GM18498 (cell line): ENCODE measurements around the gene EMSY.
"Not testable (repeated sequence)": the region's sequence is repeated elsewhere in the genome, so short reads cannot be mapped to it uniquely, and the experiment has no call there.

Experiments
- ATAC-seq: cut with Tn5 transposase; IDR thresholded peaks from one replicate; pipeline ENCODE4 v1.9.1; 2021; ENCODE audit warnings: mild to moderate bottlenecking, moderate library complexity; ENCODE audit not compliant: unreplicated experiment

The EMSY gene, protein sequence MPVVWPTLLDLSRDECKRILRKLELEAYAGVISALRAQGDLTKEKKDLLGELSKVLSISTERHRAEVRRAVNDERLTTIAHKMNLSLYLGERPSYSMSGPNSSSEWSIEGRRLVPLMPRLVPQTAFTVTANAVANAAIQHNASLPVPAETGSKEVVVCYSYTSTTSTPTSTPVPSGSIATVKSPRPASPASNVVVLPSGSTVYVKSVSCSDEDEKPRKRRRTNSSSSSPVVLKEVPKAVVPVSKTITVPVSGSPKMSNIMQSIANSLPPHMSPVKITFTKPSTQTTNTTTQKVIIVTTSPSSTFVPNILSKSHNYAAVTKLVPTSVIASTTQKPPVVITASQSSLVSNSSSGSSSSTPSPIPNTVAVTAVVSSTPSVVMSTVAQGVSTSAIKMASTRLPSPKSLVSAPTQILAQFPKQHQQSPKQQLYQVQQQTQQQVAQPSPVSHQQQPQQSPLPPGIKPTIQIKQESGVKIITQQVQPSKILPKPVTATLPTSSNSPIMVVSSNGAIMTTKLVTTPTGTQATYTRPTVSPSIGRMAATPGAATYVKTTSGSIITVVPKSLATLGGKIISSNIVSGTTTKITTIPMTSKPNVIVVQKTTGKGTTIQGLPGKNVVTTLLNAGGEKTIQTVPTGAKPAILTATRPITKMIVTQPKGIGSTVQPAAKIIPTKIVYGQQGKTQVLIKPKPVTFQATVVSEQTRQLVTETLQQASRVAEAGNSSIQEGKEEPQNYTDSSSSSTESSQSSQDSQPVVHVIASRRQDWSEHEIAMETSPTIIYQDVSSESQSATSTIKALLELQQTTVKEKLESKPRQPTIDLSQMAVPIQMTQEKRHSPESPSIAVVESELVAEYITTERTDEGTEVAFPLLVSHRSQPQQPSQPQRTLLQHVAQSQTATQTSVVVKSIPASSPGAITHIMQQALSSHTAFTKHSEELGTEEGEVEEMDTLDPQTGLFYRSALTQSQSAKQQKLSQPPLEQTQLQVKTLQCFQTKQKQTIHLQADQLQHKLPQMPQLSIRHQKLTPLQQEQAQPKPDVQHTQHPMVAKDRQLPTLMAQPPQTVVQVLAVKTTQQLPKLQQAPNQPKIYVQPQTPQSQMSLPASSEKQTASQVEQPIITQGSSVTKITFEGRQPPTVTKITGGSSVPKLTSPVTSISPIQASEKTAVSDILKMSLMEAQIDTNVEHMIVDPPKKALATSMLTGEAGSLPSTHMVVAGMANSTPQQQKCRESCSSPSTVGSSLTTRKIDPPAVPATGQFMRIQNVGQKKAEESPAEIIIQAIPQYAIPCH (N-terminal part only)

DNA sequence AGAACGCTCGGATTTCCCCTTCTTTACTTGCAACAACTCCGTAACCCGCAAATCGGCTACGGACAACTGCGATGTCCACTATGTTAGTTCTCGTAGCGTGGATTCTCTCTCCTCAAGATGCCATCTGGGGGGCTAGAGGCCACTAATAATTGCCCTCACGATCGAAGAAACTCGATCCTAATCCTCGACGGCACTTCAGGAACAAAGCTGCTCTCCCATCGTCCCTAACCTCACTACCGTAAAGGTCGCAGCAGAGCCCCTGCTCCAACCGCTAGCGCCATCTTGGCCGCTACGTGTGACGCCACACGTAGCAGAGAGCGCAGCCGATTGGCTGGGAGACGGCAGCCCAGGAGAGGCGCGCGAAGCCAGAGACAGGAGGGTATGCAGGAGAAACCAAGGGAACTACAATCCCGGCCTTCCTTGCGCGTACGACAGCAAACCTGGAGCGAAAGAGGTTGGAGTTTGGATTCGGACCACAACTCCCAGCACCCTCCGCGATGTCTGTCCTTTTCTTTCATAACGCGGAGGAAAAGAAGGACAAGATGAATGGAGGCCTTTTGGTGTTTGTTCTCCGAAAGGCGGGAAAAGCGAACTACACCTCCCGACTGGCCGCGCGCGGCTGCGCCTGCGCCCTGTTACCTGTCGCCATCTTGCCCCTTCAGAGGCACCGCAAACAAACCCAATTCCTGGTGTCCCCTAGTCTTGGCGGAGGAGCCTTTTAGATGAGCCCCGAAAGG is at the start of gene EMSY:
Gene EMSY (plus strand): TSS at position 635 of the 737 bp plus-strand sequence. CDS start 1,921 bp downstream, outside the sequence.
- peak; percentile 94 for ATAC-seq

DNA sequence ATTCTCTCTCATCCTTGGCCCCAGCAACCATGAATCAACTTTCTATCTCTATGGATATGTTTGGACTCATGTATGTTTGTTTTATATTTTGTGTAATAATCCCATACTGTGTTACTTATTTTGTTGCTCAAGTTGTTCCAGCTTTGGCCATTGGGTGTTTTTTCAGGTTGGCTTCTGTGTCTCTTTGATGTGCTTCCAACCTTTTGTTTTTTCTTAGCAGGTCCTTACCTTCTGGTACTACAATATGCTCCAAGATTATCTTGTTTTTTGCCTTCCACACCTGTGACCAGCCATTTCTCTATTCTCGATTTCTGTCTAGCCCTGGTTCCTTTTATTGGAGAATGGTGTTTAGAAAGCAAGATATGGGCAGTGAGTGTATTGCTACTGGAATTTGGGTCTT is 49.5 kb upstream of the EMSY start:
- no peak for ATAC-seq

DNA sequence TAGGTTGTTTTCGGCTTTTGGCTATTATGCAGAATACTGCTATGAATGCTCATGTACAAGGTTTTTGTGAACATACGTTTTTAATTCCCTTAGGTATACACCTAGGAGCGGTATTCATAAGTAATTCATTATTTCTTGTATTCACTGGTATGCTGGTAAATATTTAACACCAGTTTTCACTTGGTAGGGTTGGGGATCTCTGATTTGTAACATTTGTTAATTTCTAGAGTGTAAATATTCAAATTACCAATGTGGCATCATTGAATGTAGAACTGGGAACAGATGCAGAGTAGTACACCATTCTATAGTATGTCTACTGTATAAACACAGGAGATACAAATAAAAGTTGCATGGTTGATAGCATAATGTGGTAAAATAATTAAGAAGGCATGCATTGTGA is 47.4 kb upstream of the EMSY start:
- no peak for ATAC-seq

DNA sequence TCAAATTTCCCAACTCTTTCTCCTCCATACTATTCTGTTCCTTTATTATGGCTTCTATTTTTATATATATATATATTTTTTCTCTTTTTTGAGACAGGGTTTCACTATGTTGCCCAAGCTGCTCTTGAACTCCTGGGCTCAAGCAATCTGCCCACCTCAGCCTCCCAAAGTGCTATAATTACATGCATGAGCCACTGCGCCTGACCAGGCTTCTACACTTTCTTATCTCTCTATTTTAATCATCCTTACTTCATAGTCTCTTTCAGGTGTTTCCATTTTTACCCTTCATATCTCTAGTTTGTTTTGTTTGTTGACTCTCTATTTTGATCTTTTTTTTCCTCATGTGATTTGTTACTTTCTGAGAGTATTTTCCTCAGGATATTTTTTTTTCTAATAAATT is 43.9 kb upstream of the EMSY start:
- no peak for ATAC-seq

DNA sequence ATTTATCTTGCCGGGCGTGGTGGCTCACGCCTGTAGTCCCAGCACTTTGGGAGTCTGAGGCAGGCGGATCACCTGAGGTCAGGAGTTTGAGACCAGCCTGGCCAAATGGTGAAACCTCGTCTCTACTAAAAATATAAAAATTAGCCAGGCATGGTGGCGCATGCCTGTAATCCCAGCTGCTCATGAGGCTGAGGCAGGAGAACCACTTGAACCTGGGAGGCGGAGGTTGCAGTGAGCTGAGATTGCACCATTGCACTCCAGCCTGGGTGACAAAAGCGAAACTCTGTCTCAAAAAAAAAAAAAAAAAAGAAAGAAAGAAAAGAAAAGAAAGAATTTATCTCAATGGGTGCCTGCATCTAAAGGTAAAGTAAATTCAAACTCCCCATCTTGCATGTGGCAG is 43.3 kb upstream of the EMSY start:
- ATAC-seq, result not testable (repeated sequence)

DNA sequence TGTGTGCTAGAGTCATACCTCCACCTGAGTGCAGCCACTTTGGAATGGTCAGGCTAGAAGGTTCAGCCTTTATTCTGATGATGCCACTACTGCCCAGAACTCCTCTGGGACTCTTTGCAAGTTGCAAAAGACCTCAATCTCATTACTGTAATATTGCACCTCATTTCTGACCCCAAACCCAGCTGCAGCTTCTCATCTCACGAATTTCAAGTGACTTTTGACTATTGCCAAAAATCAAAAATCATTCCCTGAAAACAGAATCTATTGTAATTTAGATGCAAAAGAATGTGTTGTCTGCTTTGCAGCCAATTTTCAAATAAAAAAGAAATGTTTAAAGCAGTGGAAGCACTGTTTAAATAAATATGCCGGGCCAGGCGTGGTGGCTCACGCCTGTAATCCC is 38.5 kb upstream of the EMSY start:
- ATAC-seq, result no peak

DNA sequence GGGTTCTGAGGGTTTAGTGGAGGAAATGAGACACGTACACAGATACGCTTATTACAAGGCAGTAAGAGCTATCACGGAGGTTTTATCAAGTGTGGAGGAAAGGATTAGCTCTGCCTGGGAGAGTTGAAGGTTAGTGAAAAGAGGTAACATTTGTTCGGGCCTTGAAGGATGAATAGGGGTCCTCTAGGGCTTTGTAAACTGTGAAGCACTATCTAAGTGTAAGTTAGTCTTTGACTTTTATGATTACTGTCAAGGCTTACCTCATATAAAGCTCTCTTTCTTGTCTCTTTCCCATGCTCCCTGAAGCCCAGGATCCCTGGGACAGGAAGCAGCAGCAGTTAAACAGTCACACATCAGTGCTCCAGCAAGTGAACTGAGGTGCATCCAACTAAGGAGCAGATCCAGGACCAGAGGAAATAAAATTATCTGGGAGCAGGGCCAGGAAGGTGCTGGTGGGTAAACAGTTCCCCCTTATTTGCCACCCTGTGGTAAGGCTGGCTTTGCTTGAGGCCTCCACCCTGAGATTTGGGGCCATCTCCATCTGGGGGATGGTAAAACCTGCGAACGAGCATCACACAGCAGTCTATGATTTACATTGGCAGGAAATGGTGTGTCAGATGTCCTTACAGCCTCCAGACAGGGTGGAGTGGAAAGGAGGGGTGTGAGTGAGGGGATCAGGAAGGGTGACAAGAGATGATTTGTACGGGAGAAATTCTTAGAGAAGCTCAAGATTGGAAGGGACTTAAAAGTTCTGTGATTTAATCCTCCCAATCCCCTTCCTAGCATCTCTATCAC is 36.5 kb upstream of the EMSY start:
- ATAC-seq, result no peak

DNA sequence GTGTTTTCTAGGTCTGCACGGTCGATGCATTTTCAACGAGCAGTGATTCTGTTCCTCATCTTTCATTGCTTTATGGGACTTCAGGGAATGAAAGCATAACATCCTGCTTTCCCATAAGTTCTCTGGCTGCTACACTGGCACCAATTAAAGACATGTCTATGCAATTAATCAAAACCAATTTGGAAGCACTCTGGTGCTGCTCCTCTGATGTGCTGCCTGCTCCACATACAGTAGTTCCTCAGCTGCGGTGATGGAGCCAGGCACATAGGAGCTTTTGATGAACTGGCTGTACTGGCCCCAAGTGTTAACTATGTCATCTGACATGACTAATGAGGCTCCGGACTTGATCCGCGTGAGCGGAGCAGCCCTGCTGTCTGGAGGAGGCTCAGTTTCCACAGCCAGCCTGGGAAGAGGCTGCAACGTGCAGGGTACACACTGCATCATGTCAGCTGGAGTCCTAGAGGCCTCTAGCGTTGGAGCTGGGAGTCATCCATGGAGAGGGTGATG is 33.9 kb upstream of the EMSY start:
- no peak for ATAC-seq

DNA sequence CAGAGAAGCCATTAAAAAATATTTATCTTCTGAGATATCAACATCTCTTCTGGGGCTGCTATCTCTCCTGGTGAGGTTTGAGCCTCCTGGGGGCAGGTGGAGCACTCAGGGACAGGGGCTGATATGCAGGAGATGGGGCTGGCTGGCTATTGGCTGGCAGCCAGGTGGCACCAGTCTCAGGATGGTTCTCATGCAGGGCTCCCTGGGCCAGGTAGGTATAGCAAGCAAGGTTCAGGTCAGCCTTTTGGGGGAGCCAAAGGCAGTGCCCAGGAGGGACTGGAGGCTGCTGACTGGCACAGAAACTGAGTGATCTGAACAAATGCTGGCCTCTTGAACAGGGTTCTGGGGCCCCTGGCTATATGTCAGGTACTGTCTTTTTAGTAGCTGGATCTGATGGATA is 29.7 kb upstream of the EMSY start:
- no peak for ATAC-seq

DNA sequence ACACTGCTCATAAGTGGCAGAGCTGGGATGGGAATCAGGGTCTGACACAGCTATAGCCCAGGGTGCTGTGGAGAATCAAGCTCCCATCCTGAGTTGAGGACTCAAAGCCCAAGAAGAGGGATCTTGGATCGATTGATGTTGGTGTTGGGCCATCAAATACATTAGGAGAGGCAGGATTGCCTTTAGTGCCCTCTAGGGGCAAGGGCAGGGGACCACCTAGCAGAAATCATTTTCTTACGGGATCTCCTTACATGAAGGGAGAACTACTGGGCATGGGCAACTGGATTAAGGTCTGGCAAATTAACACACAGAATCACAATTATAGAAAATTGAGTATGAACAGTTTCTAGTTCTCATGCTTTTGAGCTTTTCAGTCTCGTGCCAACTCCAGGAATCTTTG is 24.9 kb upstream of the EMSY start:
- ATAC-seq, result no peak

DNA sequence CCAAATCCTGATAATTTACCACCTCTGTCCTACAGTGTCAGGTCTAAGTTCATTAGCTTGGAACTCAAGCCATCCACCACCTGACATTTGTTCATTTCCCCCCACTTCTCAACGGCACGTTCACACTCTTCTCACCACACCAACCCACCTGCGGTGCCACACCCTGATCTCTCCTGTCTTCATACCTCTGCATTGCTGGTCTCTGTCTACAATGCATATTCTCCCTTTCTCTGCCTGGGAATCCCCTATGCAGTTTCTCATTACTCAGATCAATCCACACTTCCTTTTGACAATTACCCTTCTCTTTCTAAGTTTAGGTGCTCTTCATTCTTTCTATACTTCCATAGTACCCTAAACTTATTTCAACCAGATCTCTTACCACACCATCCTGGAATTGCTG is 20.4 kb upstream of the EMSY start:
- ATAC-seq, result peak; percentile 63

DNA sequence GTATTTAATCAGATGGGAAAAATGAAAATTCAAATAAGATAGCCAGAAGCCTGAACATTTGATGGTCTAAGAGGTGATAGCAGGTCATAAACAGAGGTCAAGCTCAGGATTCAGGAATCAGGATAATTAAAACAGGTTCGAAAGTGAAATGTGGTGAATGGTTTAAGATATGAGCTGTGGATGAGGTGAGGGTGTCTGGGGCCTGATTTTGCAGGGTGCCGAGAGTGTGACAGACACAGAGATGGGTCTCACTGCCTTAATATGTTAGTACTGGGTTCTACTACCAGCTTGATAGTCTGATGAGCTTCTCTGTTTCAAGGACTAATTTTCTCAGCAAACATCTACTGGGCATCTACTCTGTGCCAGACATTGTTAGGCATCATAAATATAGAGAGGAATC is 19.9 kb upstream of the EMSY start:
- ATAC-seq, result no peak

DNA sequence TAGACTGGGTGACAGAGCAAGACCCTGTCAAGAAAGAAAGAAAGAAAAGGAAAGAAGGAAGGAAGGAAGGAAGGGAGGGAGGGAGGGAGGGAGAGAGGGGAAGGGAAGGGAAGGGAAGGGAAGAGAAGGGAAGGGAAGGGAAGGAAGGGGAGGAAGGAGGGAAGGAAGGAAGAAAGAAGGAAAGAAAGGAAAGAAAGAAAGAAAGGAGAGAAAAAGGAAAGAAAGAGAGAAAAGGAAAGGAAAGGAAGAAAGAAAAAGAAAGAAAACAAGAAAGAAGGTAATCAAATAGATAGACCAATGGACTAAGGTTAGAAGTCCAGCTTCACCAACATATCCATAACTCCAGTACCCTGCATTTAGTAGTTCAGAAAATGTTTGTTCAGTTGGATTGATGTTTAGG is 18.2 kb upstream of the EMSY start:
- no peak for ATAC-seq

DNA sequence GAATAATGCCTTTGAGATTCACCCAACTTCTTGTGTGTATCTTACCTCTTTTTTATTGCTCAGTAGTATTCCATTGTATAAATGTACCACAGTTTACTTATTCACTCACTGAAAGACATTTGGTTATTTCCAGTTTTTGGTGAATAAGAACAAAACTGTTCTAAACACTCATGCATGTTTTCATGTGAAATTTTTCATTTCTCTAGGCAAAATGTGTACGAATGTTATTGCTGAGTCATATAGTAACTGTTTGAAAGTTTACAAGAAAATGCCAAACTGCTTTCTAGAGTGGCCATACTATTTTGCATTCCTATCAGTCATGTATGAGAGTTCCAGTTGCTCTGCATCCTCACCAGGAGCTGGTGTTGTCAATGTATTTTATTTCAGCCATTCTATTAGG is 8.8 kb upstream of the EMSY start:
- ATAC-seq, result no peak

DNA sequence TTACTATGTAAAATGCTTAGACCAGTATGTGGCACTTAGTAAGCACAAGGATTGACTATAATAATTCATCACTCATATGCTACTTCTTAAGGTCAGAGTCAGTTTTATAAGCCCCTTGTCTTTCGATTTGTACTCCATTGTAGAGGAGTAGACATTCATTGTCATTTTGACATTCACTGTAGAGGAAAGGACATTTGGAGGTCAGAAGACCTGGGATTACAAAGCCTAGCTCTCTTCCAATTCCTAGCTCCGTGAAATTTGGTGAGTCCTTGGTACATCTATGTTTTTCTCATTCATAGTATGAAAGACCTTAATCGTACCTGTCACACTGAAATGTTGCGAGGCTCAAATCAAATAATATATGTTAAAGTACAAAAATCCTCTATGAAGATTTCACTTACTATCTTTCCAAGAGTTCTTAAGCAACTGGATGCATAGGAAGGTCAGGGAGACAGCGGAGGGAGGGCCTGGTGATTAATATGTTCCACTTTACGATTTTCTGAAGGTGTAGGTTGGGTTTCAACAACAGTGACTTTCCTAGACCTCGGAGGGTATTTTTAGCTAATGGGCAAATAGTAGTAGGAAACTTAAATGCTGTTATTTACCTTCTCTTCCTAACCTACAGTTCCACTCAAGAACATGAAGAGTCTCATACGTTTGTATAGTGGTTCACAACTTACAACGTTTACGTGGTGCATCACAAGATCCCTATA is 1.4 kb upstream of the EMSY start:
- no peak for ATAC-seq

DNA sequence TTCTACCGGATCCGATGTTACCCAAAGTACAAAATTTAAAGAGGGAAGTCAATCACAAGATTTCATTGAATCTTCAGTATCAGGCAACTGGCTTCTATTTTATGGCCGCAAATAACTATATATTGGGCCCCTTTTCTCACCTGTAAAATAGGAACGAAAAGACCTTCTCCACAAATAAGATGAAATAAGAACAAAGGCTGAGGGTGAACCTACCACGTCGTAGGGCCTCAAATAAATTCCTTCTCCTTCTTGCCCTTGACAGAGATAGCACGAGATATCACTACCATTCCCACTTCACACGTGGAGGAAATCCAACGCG is 794 bp upstream of the EMSY start:
- no peak for ATAC-seq

DNA sequence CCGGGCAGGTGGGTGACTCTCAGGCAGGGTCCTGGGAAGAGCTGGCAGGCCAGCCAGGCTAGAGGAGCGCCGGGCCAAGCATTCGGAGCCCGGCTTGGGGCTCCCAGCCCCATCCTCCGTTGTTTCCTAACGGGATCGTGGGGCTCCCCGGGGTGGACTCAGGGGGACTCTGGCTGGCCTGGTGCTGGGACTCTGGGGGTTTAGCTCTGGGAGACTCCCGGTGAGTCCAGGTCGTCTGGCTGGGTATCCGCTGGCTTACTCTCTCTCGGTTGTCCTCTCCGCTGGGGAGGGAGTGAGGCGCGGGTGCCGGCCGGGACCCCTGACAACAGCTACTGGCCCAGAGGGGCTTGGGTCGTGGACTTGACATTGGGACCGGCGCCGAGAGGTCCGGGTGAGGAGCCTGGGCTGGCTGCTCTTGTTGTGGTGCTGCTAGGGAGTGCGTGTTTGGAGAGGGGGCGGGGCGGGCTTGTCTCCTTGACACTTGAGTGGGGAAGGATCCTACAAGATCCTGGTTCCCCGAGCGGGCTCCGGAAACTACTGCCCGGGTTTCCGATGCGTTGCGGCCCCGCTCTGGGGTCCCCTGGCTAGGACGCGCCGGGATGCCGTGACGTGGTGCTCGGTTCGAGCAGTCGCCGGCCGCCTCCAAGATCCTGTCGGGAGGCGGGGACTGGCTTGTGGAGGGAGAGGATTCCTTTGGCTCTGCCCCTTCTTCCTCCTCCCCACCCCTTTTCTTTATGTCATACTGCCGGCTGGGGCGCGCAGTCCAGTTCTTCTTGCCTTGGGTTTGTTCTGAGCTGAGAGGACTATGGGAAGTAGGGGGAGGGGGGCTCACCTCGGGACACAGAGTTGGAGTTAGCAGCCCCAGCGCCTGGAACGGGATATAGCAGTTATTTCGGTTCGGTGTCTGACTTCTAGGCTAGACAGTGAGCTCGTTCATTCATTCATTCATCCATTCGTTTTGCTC is 585 bp downstream of the EMSY start:
- ATAC-seq, result peak; percentile 27

DNA sequence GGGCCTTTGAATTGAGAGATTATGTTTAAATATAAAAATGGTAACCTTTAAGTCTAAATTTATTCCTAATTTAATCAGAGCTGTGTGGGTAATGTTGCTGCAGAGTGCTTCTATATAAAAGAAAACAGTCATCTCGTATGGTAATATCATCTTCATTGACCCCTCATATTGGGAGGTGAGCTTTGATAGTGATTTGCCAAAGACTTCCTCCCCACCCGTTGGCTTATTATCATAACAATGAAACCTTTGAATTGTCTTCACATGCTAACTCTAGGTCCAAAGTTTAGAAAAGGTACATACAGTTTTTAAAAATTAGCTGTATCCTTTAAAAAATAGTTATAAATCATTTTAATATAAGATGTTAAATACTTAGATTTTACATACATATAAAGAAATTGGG is 3.7 kb downstream of the EMSY start:
- no peak for ATAC-seq
